Measurements from ENCODE around the gene CFAP126. TPM values are rescaled to one million over a fixed set of nuclear protein-coding genes. Genes with fewer than 3 reads are reported as not detected.
A peak's percentile ranks its signal among the peaks of the same experiment; 100 is the strongest.
"Not testable (repeated sequence)": the region's sequence is repeated elsewhere in the genome, so short reads cannot be mapped to it uniquely, and the experiment has no call there.

Gene CFAP126
- not detected for total RNA-seq
- long read RNA-seq, partial matches to known transcripts: 0 of 1 reads
- long read RNA-seq, other reads (novel, unspliced or antisense): 1 of 1 reads

- intact Hi-C loops (cut with DNase I): no loop called here
- no peak for DNase-seq (ENCODE audit: low spot score)
Observed at GRCh38 chr1:161367684-161368400, at the start of gene CFAP126. TSS of gene CFAP126 (minus strand) at chr1:161367876. CDS start at chr1:161367868, 8 bp downstream.

- intact Hi-C loops (cut with DNase I); DNase-seq (ENCODE audit: low spot score): not testable (repeated sequence)
Observed at GRCh38 chr1:161413050-161413449, 45.4 kb upstream of the CFAP126 start.

GRCh38 chr1:161410636-161410970, 42.9 kb upstream of the CFAP126 start:
- DNase-seq (ENCODE audit: low spot score); intact Hi-C loops (cut with DNase I): not testable (repeated sequence)

- intact Hi-C loops (cut with DNase I); DNase-seq (ENCODE audit: low spot score): not testable (repeated sequence)
Observed at GRCh38 chr1:161409848-161410635, 42.4 kb upstream of the CFAP126 start.

- DNase-seq (ENCODE audit: low spot score): no peak
- intact Hi-C loops (cut with DNase I): no loop called here
Observed at GRCh38 chr1:161408429-161409052, 40.9 kb upstream of the CFAP126 start.

GRCh38 chr1:161407451-161407985, 39.8 kb upstream of the CFAP126 start:
- no peak for DNase-seq (ENCODE audit: low spot score)
- intact Hi-C loops (cut with DNase I): no loop called here

- intact Hi-C loops (cut with DNase I); DNase-seq (ENCODE audit: low spot score): not testable (repeated sequence)
Observed at GRCh38 chr1:161406551-161406950, 38.9 kb upstream of the CFAP126 start.

- intact Hi-C loops (cut with DNase I): no loop called here
- DNase-seq (ENCODE audit: low spot score): no peak
Observed at GRCh38 chr1:161404051-161404597, 36.4 kb upstream of the CFAP126 start.

GRCh38 chr1:161402446-161402845, 34.8 kb upstream of the CFAP126 start:
- intact Hi-C loops (cut with DNase I): no loop called here
- DNase-seq (ENCODE audit: low spot score): no peak

GRCh38 chr1:161399257-161399998, 31.8 kb upstream of the CFAP126 start:
- peak; percentile 90 for DNase-seq (ENCODE audit: low spot score)
- intact Hi-C loops (cut with DNase I): loop anchor here (10.0 kb wide), 1 partner anchor 335 kb away; no protein-coding TSS in a partner anchor

- intact Hi-C loops (cut with DNase I): loop anchor here (10.0 kb wide), 1 partner anchor 336 kb away; no protein-coding TSS in a partner anchor
- DNase-seq (ENCODE audit: low spot score): no peak
Observed at GRCh38 chr1:161398900-161399256, 31.2 kb upstream of the CFAP126 start.

GRCh38 chr1:161397038-161397437, 29.4 kb upstream of the CFAP126 start:
- intact Hi-C loops (cut with DNase I): loop anchor here (10.0 kb wide), 1 partner anchor 338 kb away; no protein-coding TSS in a partner anchor
- DNase-seq (ENCODE audit: low spot score): not testable (repeated sequence)

GRCh38 chr1:161393151-161393550, 25.5 kb upstream of the CFAP126 start:
- DNase-seq (ENCODE audit: low spot score): no peak
- intact Hi-C loops (cut with DNase I): loop anchor here (10.0 kb wide), 1 partner anchor 342 kb away; no protein-coding TSS in a partner anchor

- no peak for DNase-seq (ENCODE audit: low spot score)
- intact Hi-C loops (cut with DNase I): loop anchor here (10.0 kb wide), 1 partner anchor 343 kb away; no protein-coding TSS in a partner anchor
Observed at GRCh38 chr1:161391611-161392010, 23.9 kb upstream of the CFAP126 start.

GRCh38 chr1:161391136-161391535, 23.5 kb upstream of the CFAP126 start:
- DNase-seq (ENCODE audit: low spot score): not testable (repeated sequence)
- intact Hi-C loops (cut with DNase I): loop anchor here (10.0 kb wide), 1 partner anchor 344 kb away; no protein-coding TSS in a partner anchor

GRCh38 chr1:161390559-161390858, 22.8 kb upstream of the CFAP126 start:
- DNase-seq (ENCODE audit: low spot score): no peak
- intact Hi-C loops (cut with DNase I): loop anchor here (10.0 kb wide), 1 partner anchor 344 kb away; no protein-coding TSS in a partner anchor

GRCh38 chr1:161389691-161390558, 22.2 kb upstream of the CFAP126 start:
- intact Hi-C loops (cut with DNase I): loop anchor here (5.0 to 10.0 kb wide), 3 partner anchors 78 to 345 kb away; partner anchors contain the start of genes NDUFS2 and SDHC
- peak; percentile 99 for DNase-seq (ENCODE audit: low spot score)

GRCh38 chr1:161389158-161389557, 21.5 kb upstream of the CFAP126 start:
- DNase-seq (ENCODE audit: low spot score): not testable (repeated sequence)
- intact Hi-C loops (cut with DNase I): loop anchor here (5.0 kb wide), 2 partner anchors 77 to 187 kb away; partner anchors contain the start of genes NDUFS2 and SDHC

All from cardiac septum (tissue), 1 donor.